Natural killer cell treated with Interleukin-12 subunit alpha and Interleukin-12 subunit beta and Interleukin-15 and Interleukin-18, amount 100 ng/mL, for 72 hours (primary cell): ENCODE data around the gene MARCHF10. TPM values are rescaled to one million over a fixed set of nuclear protein-coding genes. Genes with fewer than 3 reads are reported as not detected.
"Not testable (repeated sequence)": the region's sequence is repeated elsewhere in the genome, so short reads cannot be mapped to it uniquely, and the experiment has no call there.

ENCODE experiments used
- ATAC-seq, 2 donors: fragments of 150-1000 bp; cut with Tn5 transposase in 1 of 2; sonication (Bioruptor Pico), chemical (Tn5 transposase) in 1 of 2; 2 replicates each; pipeline ENCODE4 v1.10.0; 2021
- DNase-seq: peaks from one replicate; pipeline ENCODE4 v3.0.0; 2022; ENCODE audit warnings: low spot score
- H3K27ac Mint-ChIP-seq, 2 donors: 1 replicate in 1 of 2; 2 replicates in 1 of 2; pipeline ENCODE4 v1.8.0; 2022; ENCODE audit warnings: mixed read lengths in 2 of 2, mild to moderate bottlenecking in 1 of 2, moderate library complexity in 1 of 2
- H3K27me3 Mint-ChIP-seq, 2 donors: 1 replicate in 1 of 2; 2 replicates in 1 of 2; pipeline ENCODE4 v1.8.0; 2022; ENCODE audit warnings: mixed read lengths in 2 of 2
- H3K36me3 Mint-ChIP-seq: one replicate; pipeline ENCODE4 v1.8.0; 2022; ENCODE audit warnings: mixed read lengths
- H3K4me1 Mint-ChIP-seq, 2 donors: 1 replicate in 1 of 2; 2 replicates in 1 of 2; pipeline ENCODE4 v1.8.0; 2022; ENCODE audit warnings: low read depth in 2 of 2, mixed read lengths in 2 of 2, mild to moderate bottlenecking in 1 of 2
- H3K4me3 Mint-ChIP-seq: one replicate; pipeline ENCODE4 v1.8.0; 2022; ENCODE audit warnings: mixed read lengths
- H3K9me3 Mint-ChIP-seq: 2 replicates; pipeline ENCODE4 v1.8.0; 2022; ENCODE audit warnings: mixed read lengths
- total RNA-seq, 2 donors: library from RNA; stranded (reverse); gene quantifications; one replicate each; pipeline ENCODE4 v1.2.3, GENCODE V29; 2022

The MARCHF10 gene
- total RNA-seq, 2 donors from 2014 or later: not detected

DNA sequence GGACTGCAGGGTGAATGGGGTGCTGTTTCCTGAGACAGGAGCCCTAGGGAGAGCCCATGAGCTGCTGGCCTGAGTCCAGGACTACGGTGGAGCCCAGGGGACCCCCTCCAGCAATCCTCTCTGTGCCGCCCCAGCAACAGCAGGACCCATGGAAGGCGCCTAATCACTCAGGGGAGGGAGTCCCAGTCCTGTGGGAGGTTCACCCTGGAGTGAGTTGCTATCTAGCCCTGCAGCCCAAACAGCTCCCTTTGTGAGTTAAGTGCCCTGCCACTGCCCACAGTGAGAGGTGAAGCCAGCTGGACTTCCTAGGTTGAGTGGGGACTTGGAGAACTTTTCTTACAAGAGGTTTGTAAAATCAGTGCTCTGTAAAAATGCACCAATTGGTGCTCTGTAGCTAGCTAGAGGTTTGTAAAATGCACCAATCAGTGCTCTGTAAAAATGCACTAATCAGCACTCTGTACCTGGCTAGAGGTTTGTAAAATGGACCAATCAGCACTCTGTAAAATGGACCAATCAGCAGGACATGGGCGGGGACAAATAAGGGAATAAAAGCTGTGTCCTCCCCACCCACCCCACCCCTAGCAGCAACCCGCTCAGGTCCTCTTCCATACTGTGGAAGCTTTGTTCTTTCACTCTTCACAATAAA is 112.9 kb downstream of the MARCHF10 start:
- not testable (repeated sequence) for H3K27ac Mint-ChIP-seq

DNA sequence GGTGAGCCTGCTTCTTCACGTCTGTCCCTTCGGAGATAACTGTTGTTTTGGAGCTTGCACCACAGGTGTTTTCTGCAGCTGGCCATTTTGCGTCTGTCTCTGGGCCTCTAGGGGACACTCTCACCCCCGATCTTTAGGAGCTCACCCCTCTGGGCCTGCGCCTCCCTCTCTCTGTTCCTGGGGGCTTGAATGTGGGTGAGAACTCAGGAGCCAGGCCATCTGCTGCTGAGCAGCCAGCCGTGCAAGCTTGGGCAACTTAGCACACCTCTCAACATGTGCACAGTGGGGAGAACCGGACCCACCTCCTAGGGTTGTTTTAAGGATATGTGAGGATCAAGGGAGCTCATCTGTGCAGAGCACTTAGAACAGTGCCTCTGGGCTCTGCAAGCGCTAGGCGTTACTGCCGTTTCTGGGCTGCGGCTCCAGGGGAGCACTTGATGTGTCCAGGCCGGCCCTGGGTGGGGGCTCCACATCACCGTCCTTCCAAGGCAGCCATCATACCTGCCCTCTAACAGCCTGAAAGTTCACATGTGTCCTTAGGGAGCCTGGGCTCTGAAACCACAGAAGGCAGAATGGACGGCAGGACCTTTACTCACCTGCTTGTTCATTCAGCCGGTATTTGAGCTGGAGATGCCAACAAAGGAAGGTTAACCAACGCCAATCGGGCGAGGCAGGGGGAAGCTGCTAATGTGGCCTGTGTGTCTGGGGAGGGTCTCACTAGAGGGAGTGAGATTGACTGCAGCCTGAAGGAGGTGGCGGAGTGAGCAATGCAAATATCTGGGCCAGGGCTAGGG is 114.3 kb downstream of the MARCHF10 start:
- H3K27me3 Mint-ChIP-seq: peaks cover 0 to 3% of the 10 kb centered on the region in 2 donors

More for the DNA sequence above, 112.9 kb downstream of the MARCHF10 start:
- not testable (repeated sequence) for H3K4me1 Mint-ChIP-seq, H3K27me3 Mint-ChIP-seq, H3K9me3 Mint-ChIP-seq, H3K4me3 Mint-ChIP-seq, ATAC-seq, DNase-seq, H3K36me3 Mint-ChIP-seq

DNA sequence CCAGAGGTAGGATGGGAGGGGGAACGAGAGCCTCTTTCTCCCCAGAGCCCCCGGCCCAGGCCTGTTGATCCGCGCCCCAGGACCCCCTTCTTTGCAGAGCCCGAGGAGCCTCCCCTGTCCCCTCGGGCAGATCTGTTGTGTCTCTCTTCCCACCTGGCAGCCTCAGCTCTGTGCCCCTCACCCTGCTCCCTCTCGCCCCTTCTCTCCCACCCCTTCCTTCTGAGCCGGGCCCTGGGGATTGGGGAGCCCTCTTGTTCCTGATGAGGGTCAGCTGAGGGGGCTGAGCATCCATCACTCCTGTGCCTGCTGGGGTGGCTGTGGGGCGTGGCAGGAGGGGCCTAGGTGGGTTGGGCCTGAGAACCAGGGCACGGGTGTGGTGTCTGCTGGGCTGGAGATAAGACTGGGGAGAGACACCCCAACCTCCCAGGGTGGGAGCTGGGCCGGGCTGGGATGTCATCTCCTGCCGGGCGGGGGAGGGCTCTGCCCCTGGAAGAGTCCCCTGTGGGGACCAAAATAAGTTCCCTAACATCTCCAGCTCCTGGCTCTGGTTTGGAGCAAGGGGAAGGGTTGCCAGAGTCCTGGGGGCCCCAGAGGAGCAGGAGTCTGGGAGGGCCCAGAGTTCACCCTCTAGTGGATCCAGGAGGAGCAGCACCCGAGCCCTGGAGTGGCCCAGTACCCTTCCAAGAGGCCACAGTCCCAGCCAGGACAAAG is 115.2 kb downstream of the MARCHF10 start:
- Mint-ChIP-seq H3K36me3 (no peaks in the 10 kb centered on the region), H3K27ac (no peak overlapping the region), H3K4me1 (no peaks in the 10 kb centered on the region), H3K9me3 (no peaks in the 10 kb centered on the region), H3K4me3 (no peak overlapping the region), H3K27me3 (peaks cover 0 to 3% of the 10 kb centered on the region in 2 donors)
- ATAC-seq (no peak), DNase-seq (no peak)

More for the DNA sequence above, 114.3 kb downstream of the MARCHF10 start:
- no peak for DNase-seq
- no peak for ATAC-seq
- Mint-ChIP-seq H3K4me1 (no peaks in the 10 kb centered on the region), H3K4me3 (no peak overlapping the region), H3K27ac (no peak overlapping the region), H3K9me3 (no peaks in the 10 kb centered on the region), H3K36me3 (no peaks in the 10 kb centered on the region)

DNA sequence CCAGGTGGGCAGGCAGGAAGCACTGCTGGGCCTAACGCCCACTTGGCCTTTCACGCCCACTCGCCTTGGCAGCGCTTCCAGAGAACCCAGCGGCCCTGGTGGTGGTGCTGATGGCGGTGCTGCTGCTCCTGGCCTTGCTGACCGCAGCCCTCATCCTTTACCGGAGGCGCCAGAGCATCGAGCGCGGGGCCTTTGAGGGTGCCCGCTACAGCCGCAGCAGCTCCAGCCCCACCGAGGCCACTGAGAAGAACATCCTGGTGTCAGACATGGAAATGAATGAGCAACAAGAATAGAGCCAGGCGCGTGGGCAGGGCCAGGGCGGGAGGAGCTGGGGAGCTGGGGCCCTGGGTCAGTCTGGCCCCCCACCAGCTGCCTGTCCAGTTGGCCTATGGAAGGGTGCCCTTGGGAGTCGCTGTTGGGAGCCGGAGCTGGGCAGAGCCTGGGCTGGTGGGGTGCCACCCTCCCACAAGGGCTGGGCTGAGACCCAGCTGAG is 115.9 kb downstream of the MARCHF10 start:
- DNase-seq: no peak
- no peak for ATAC-seq
- peaks cover 0 to 3% of the 10 kb centered on the region in 2 donors for H3K27me3 Mint-ChIP-seq
- H3K9me3 Mint-ChIP-seq: no peaks in the 10 kb centered on the region
- H3K4me1 Mint-ChIP-seq: no peaks in the 10 kb centered on the region
- H3K27ac Mint-ChIP-seq: no peak overlapping the region
- no peak overlapping the region for H3K4me3 Mint-ChIP-seq
- H3K36me3 Mint-ChIP-seq: no peaks in the 10 kb centered on the region

DNA sequence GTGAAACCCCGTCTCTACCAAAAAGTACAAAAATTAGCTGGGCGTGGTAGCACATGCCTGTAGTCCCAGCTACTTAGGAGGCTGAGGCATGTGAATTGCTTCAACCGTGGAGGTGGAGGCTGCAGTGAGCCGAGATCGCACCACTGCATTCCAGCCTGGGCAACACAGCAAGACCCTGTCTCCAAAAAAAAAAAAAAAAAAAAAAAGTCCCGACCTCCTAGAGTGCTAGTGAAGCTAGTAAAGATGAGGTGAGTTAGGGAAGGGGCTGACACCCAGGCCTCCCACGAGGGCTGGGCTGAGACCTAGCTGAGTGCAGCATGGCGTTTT is 116.6 kb downstream of the MARCHF10 start:
- not testable (repeated sequence) for H3K27ac Mint-ChIP-seq, H3K4me1 Mint-ChIP-seq, H3K9me3 Mint-ChIP-seq, H3K4me3 Mint-ChIP-seq, H3K27me3 Mint-ChIP-seq, H3K36me3 Mint-ChIP-seq, ATAC-seq, DNase-seq

DNA sequence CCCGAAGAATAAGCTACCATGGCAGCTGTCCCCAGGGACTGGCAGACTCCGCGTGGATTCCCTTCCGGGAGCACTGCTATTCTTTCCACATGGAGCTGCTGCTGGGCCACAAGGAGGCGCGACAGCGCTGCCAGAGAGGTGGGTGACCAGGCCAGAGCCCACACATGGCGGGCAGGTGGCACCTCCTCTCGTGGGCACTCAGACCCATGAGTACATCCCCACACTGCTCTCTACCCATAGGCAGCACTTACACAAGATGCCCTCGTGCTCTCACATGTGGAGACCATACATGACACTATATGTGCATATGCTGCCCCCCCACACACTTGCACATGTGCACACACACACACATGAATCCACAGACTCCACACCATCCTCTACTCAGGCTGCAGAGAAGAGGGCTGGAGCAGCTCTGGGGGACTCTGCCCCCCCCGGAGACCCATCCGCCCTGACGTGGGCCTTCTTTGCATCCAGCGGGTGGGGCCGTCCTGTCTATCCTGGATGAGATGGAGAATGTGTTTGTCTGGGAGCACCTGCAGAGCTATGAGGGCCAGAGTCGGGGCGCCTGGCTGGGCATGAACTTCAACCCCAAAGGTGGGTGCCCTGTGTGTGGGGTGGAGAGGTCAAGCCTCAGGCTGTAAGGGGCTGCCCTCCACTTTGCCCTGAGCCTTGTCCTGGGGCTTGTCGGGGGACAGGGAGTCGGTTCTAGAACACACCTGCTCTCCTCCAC is 117.8 kb downstream of the MARCHF10 start:
- H3K4me3 Mint-ChIP-seq: no peak overlapping the region
- DNase-seq: no peak

DNA sequence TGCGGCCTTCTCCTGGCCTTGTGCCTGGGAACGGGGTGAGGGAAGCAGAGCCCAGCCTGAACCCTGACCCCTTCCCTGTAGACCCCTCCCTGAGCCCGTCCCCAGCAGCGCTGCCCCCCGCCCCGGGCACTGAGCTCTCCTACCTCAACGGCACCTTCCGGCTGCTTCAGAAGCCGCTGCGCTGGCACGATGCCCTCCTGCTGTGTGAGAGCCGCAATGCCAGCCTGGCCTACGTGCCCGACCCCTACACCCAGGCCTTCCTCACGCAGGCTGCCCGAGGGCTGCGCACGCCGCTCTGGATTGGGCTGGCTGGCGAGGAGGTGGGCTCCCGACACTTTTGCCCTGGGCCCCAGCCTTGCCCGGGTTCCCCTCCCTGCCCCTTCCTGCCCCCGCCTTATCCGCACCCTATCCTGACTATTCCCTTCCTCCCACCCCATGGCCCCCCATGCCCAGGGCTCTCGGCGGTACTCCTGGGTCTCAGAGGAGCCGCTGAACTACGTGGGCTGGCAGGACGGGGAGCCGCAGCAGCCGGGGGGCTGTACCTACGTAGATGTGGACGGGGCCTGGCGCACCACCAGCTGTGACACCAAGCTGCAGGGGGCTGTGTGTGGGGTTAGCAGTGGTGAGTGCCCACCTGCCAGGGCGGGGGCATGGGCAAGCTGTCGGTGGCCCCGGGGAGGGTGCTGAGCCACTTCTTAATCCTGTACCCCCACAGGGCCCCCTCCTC is 118.5 kb downstream of the MARCHF10 start:
- ATAC-seq: peak in 1 of 2 donors; percentile 13
- no peaks in the 10 kb centered on the region for H3K9me3 Mint-ChIP-seq
- H3K27ac Mint-ChIP-seq: no peak overlapping the region
- no peaks in the 10 kb centered on the region for H3K36me3 Mint-ChIP-seq
- no peaks in the 10 kb centered on the region for H3K4me1 Mint-ChIP-seq
- peaks cover 0 to 3% of the 10 kb centered on the region in 2 donors for H3K27me3 Mint-ChIP-seq
- no peak for DNase-seq
- H3K4me3 Mint-ChIP-seq: no peak overlapping the region

More for the DNA sequence above, 117.8 kb downstream of the MARCHF10 start:
- no peak overlapping the region for H3K27ac Mint-ChIP-seq
- no peaks in the 10 kb centered on the region for H3K9me3 Mint-ChIP-seq
- peaks cover 0 to 3% of the 10 kb centered on the region in 2 donors for H3K27me3 Mint-ChIP-seq
- no peak for ATAC-seq
- no peaks in the 10 kb centered on the region for H3K4me1 Mint-ChIP-seq
- no peaks in the 10 kb centered on the region for H3K36me3 Mint-ChIP-seq

DNA sequence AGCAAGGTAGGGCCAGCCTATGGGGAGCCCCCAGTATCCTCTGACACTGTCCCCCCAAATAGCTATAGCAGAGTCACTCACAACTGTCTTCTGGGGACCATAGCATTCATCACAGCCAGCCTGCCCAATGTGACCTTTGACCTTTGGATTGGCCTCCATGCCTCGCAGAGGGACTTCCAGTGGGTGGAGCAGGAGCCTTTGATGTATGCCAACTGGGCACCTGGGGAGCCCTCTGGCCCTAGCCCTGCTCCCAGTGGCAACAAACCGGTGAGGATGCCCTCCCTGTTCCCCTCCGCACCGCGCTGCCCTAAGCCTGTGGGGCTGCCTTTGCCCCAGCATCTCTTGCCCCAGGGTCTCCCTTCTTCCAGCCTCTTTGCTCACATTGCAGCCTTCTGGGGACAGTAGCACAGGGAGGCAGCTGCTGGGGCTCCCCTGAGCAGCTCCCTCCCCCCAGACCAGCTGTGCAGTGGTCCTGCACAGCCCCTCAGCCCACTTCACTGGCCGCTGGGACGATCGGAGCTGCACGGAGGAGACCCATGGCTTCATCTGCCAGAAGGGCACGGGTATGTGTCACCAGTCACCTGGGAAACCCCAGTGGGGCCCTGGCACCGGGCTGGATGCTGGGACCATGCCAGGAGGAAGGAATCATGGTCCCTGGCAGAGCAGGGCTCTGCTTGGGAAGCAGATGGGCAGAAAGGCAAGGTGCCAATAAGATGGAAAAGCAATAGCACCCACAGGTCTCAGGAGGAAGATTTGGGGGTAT is 119.5 kb downstream of the MARCHF10 start:
- H3K27ac Mint-ChIP-seq: no peak overlapping the region
- no peaks in the 10 kb centered on the region for H3K27me3 Mint-ChIP-seq
- DNase-seq (no peak), ATAC-seq (peak in 1 of 2 donors; percentile 11)
- no peak overlapping the region for H3K4me3 Mint-ChIP-seq
- H3K9me3 Mint-ChIP-seq: no peaks in the 10 kb centered on the region
- no peaks in the 10 kb centered on the region for H3K4me1 Mint-ChIP-seq
- no peaks in the 10 kb centered on the region for H3K36me3 Mint-ChIP-seq

DNA sequence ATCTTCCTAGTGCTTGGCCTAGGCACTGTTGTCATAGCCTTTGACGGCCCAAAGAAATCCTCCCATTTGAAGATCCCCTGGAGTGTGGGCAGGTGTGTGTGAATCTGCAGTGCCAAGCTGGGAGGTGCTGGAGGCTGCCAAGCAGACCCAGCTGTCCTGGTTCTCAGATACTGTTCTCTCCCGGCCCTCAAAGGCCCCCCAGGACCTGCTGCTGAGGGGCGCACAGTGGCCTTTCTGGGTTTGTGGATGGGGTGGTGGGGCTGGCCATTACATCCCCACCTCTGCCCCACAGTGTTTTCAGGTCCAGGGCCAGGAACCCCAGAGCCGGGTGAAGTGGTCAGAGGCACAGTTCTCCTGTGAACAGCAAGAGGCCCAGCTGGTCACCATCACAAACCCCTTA is 120.1 kb downstream of the MARCHF10 start:
- no peaks in the 10 kb centered on the region for H3K27me3 Mint-ChIP-seq
- no peak overlapping the region for H3K27ac Mint-ChIP-seq
- H3K36me3 Mint-ChIP-seq: no peaks in the 10 kb centered on the region
- H3K4me1 Mint-ChIP-seq: no peaks in the 10 kb centered on the region
- H3K9me3 Mint-ChIP-seq: no peaks in the 10 kb centered on the region
- ATAC-seq (no peak), DNase-seq (no peak)
- no peak overlapping the region for H3K4me3 Mint-ChIP-seq

DNA sequence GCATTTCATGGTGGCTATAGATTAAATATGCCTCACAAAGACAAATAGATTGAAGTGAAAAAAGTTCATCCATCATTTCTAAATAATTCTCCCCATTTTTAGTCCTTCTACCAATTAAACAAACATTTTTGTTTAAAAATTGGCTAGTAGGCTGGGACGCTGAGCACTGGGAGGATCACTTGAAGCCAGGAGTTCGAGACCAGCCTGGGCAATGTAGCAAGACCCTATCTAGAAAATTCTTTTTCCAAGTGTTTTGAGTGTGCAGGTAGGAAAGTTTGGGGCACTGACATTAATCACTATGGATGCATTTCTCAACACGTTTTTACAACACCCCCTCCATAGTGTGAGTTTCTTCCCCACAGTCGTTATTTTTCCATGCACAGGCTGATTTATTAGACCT is 123.9 kb downstream of the MARCHF10 start:
- no peaks in the 10 kb centered on the region for H3K27me3 Mint-ChIP-seq
- H3K4me1 Mint-ChIP-seq: no peaks in the 10 kb centered on the region
- H3K27ac Mint-ChIP-seq: no peak overlapping the region
- H3K36me3 Mint-ChIP-seq: no peaks in the 10 kb centered on the region
- H3K4me3 Mint-ChIP-seq: no peak overlapping the region
- no peak for ATAC-seq
- no peaks in the 10 kb centered on the region for H3K9me3 Mint-ChIP-seq
- DNase-seq: no peak

DNA sequence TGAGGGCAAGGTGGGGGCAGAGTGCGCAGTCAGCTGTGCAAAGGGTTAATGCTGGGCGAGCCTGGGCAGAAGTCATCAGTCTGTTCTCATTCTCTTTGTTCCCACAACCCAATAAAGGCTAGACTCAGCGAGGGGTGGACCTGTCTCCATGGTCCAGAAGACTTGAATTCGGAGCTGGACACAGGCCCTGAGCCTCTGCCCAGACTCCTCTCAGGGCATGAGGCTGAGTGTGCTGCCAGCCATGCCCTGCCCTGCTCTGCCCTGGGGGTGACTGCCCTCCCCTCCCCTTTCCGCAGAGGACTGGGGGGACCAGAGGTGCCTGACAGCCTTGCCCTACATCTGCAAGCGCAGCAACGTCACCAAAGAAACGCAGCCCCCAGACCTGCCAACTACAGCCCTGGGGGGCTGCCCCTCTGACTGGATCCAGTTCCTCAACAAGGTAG is 126.2 kb downstream of the MARCHF10 start:
- Mint-ChIP-seq H3K4me3 (no peak overlapping the region), H3K4me1 (no peaks in the 10 kb centered on the region), H3K27ac (no peak overlapping the region), H3K27me3 (no peaks in the 10 kb centered on the region), H3K9me3 (no peaks in the 10 kb centered on the region), H3K36me3 (no peaks in the 10 kb centered on the region)
- ATAC-seq: no peak
- DNase-seq: no peak

DNA sequence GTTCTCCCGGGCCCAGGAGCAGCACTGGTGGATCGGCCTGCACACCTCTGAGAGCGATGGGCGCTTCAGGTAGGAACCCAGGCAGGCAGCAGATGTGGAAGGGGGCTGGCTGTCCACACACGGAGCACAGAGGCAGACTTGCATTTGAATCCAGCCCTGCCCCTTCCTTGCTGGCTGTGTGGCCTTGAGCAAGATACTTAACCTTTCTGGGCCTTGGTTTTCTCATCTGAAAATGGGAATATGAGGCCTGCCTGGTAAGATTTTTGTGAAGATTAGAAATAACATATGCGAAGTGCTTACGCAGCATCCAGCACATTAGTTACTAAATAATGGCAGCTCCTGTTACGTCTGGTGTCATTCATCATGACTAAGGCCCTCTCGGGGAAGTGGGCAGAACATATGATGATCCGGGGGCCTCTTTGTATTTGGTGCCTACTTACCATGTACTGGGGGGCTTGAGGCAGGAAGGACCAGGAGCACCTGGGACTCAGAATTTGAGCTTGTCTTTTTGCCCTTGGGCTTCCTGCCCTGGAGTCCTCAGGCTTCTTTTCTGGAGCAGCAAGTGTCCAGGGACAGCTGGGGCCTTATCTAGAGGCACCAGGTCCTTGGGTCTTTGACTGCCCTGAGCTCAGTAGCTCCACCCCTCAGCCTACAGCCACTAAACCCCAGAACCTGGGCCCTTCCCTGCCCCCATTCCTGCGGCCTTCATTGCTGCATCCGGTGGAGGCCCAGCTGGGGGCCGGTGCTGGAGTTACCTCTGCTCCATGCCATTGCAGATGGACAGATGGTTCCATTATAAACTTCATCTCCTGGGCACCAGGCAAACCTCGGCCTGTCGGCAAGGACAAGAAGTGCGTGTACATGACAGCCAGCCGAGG is 126.8 kb downstream of the MARCHF10 start:
- H3K27ac Mint-ChIP-seq: no peak overlapping the region
- DNase-seq: no peak

More for the DNA sequence above, 126.8 kb downstream of the MARCHF10 start:
- no peaks in the 10 kb centered on the region for H3K36me3 Mint-ChIP-seq
- no peaks in the 10 kb centered on the region for H3K4me1 Mint-ChIP-seq
- no peaks in the 10 kb centered on the region for H3K9me3 Mint-ChIP-seq
- no peak overlapping the region for H3K4me3 Mint-ChIP-seq
- ATAC-seq: no peak
- no peaks in the 10 kb centered on the region for H3K27me3 Mint-ChIP-seq
